ENCODE data around the gene FOXP1.
"Not testable (repeated sequence)": the region's sequence is repeated elsewhere in the genome, so short reads cannot be mapped to it uniquely, and the experiment has no call there.

Gene FOXP1

GRCh38 chr3:71330909-71331308 is 252.6 kb downstream of the FOXP1 start:
- DNase-seq (ENCODE audit: low read depth): no peak
- TF ChIP-seq CTCF (IDR thresholded peaks at IDR 0.05; ENCODE audit: insufficient read depth, low read depth, low read length, missing control alignments): no peak

GRCh38 chr3:71330505-71330904 is 253.0 kb downstream of the FOXP1 start:
- H3K4me3 ChIP-seq (ENCODE audit: low read length): no peak overlapping the region
- no peak for DNase-seq (ENCODE audit: low read depth)
- no peak for TF ChIP-seq CTCF (IDR thresholded peaks at IDR 0.05; ENCODE audit: insufficient read depth, low read depth, low read length, missing control alignments)

More at GRCh38 chr3:71330909-71331308, 252.6 kb downstream of the FOXP1 start:
- H3K4me3 ChIP-seq (ENCODE audit: low read length): no peak overlapping the region

- DNase-seq (ENCODE audit: low read depth): peak; percentile 25
- TF ChIP-seq CTCF (IDR thresholded peaks at IDR 0.05; ENCODE audit: insufficient read depth, low read depth, low read length, missing control alignments): no peak
- no peak overlapping the region for H3K4me3 ChIP-seq (ENCODE audit: low read length)
These were observed 253.7 kb downstream of the FOXP1 start for GRCh38 chr3:71329817-71330216.

- DNase-seq (ENCODE audit: low read depth): no peak
- no peak overlapping the region for H3K4me3 ChIP-seq (ENCODE audit: low read length)
- no peak for TF ChIP-seq CTCF (IDR thresholded peaks at IDR 0.05; ENCODE audit: insufficient read depth, low read depth, low read length, missing control alignments)
These were observed 254.6 kb downstream of the FOXP1 start for GRCh38 chr3:71328926-71329325.

GRCh38 chr3:71327936-71328335 is 255.6 kb downstream of the FOXP1 start:
- TF ChIP-seq CTCF (IDR thresholded peaks at IDR 0.05; ENCODE audit: insufficient read depth, low read depth, low read length, missing control alignments): no peak
- H3K4me3 ChIP-seq (ENCODE audit: low read length): no peak overlapping the region
- DNase-seq (ENCODE audit: low read depth): no peak

GRCh38 chr3:71325715-71326114 is 257.8 kb downstream of the FOXP1 start:
- DNase-seq (ENCODE audit: low read depth): no peak
- H3K4me3 ChIP-seq (ENCODE audit: low read length): no peak overlapping the region
- TF ChIP-seq CTCF (IDR thresholded peaks at IDR 0.05; ENCODE audit: insufficient read depth, low read depth, low read length, missing control alignments): no peak

- not testable (repeated sequence) for DNase-seq (ENCODE audit: low read depth); H3K4me3 ChIP-seq (ENCODE audit: low read length)
These were observed 259.3 kb downstream of the FOXP1 start for GRCh38 chr3:71324224-71324623.

- H3K4me3 ChIP-seq (ENCODE audit: low read length): no peak overlapping the region
- TF ChIP-seq CTCF (IDR thresholded peaks at IDR 0.05; ENCODE audit: insufficient read depth, low read depth, low read length, missing control alignments): no peak
- no peak for DNase-seq (ENCODE audit: low read depth)
These were observed 260.0 kb downstream of the FOXP1 start for GRCh38 chr3:71323558-71323957.

Data from epithelial cell of esophagus (primary cell).